ENCODE data around the gene LHB.

Gene LHB

GRCh38 chr19:48977061-48977460 is 39.8 kb downstream of the LHB start:
- TF ChIP-seq EZH2 (IDR thresholded peaks at IDR 0.05; ENCODE audit: borderline replicate concordance, low read depth, low read length, severe bottlenecking) (no peak), CTCF (IDR thresholded peaks at IDR 0.05; ENCODE audit: borderline replicate concordance, extremely low read depth, low read length, poor library complexity, severe bottlenecking) (no peak)
- Histone ChIP-seq H2AFZ (ENCODE audit: low read depth, low read length) (no peak overlapping the region), H3K4me2 (ENCODE audit: insufficient read depth, low read length) (no peak overlapping the region), H3K36me3 (ENCODE audit: insufficient read depth, low read length) (peaks cover 49% of the 10 kb centered on the region), H3K4me3 (ENCODE audit: low read depth in 1 of 2, low read length in 2 of 2) (no peak overlapping the region), H4K20me1 (ENCODE audit: insufficient read depth, low read length) (no peaks in the 10 kb centered on the region), H3K27ac (ENCODE audit: low read length) (no peak overlapping the region), H3K79me2 (ENCODE audit: insufficient read depth, low read length) (no peaks in the 10 kb centered on the region), H3K9ac (ENCODE audit: low read depth, low read length) (no peak overlapping the region), H3K4me1 (ENCODE audit: insufficient read depth, low read length) (no peaks in the 10 kb centered on the region), H3K9me3 (ENCODE audit: insufficient read depth, low read length, severe bottlenecking) (no peaks in the 10 kb centered on the region), H3K27me3 (ENCODE audit: insufficient read depth, low read length, poor library complexity) (no peaks in the 10 kb centered on the region)
- no peak for ATAC-seq (ENCODE audit: insufficient read depth, low read depth)
- no peak for DNase-seq

- Histone ChIP-seq H3K4me1 (ENCODE audit: insufficient read depth, low read length) (no peaks in the 10 kb centered on the region), H3K27ac (ENCODE audit: low read length) (no peak overlapping the region), H3K9me3 (ENCODE audit: insufficient read depth, low read length, severe bottlenecking) (no peaks in the 10 kb centered on the region), H2AFZ (ENCODE audit: low read depth, low read length) (no peak overlapping the region), H3K4me2 (ENCODE audit: insufficient read depth, low read length) (no peak overlapping the region), H3K36me3 (ENCODE audit: insufficient read depth, low read length) (peaks cover 41% of the 10 kb centered on the region), H3K27me3 (ENCODE audit: insufficient read depth, low read length, poor library complexity) (no peaks in the 10 kb centered on the region), H3K9ac (ENCODE audit: low read depth, low read length) (no peak overlapping the region), H3K79me2 (ENCODE audit: insufficient read depth, low read length) (no peaks in the 10 kb centered on the region), H4K20me1 (ENCODE audit: insufficient read depth, low read length) (no peaks in the 10 kb centered on the region), H3K4me3 (ENCODE audit: low read depth in 1 of 2, low read length in 2 of 2) (no peak overlapping the region)
- TF ChIP-seq CTCF (IDR thresholded peaks at IDR 0.05; ENCODE audit: borderline replicate concordance, extremely low read depth, low read length, poor library complexity, severe bottlenecking) (no peak), EZH2 (IDR thresholded peaks at IDR 0.05; ENCODE audit: borderline replicate concordance, low read depth, low read length, severe bottlenecking) (no peak)
- DNase-seq (peak; percentile 64), ATAC-seq (ENCODE audit: insufficient read depth, low read depth) (peak; percentile 84)
Observed at GRCh38 chr19:48975947-48976847, 40.7 kb downstream of the LHB start.

- Histone ChIP-seq H3K4me1 (ENCODE audit: insufficient read depth, low read length) (peaks cover 23% of the 10 kb centered on the region), H3K9ac (ENCODE audit: low read depth, low read length) (no peak overlapping the region), H3K9me3 (ENCODE audit: insufficient read depth, low read length, severe bottlenecking) (no peaks in the 10 kb centered on the region), H3K4me2 (ENCODE audit: insufficient read depth, low read length) (0 out of 2 replicates have a peak overlapping the region, but pooled peaks have one; percentile 6), H3K36me3 (ENCODE audit: insufficient read depth, low read length) (peaks cover 67% of the 10 kb centered on the region), H3K27me3 (ENCODE audit: insufficient read depth, low read length, poor library complexity) (no peaks in the 10 kb centered on the region), H2AFZ (ENCODE audit: low read depth, low read length) (no peak overlapping the region), H3K4me3 (ENCODE audit: low read depth in 1 of 2, low read length in 2 of 2) (no peak overlapping the region), H3K79me2 (ENCODE audit: insufficient read depth, low read length) (peaks cover 10% of the 10 kb centered on the region), H3K27ac (ENCODE audit: low read length) (peak overlapping the region; percentile 47; the same call in 1 of the 2 replicates), H4K20me1 (ENCODE audit: insufficient read depth, low read length) (peaks cover 13% of the 10 kb centered on the region)
- peak; percentile 67 for ATAC-seq (ENCODE audit: insufficient read depth, low read depth)
- TF ChIP-seq EZH2 (IDR thresholded peaks at IDR 0.05; ENCODE audit: borderline replicate concordance, low read depth, low read length, severe bottlenecking) = no peak
- peak; percentile 94 for TF ChIP-seq CTCF (IDR thresholded peaks at IDR 0.05; ENCODE audit: borderline replicate concordance, extremely low read depth, low read length, poor library complexity, severe bottlenecking)
- peak; percentile 80 for DNase-seq
Observed at GRCh38 chr19:48970923-48971395, 45.9 kb downstream of the LHB start.
